RWPE2 (cell line): Measurements from ENCODE around the gene PEX7.
"Not testable (repeated sequence)": the region's sequence is repeated elsewhere in the genome, so short reads cannot be mapped to it uniquely, and the experiment has no call there.

Experiments
- ATAC-seq: fragments of 200-7000 bp; cut with Tn5 transposase; 3 replicates; pipeline ENCODE4 v1.9.1; 2021; ENCODE audit warnings: low read depth
- DNase-seq: peaks from one replicate; pipeline ENCODE4 v3.0.0-alpha.2; 2020; ENCODE audit warnings: low spot score
- H3K27ac ChIP-seq: fragments of 450-650 bp; 2 replicates; pipeline ENCODE4 v1.5.1; 2017; ENCODE audit warnings: mild to moderate bottlenecking; ENCODE audit not compliant: poor library complexity, severe bottlenecking
- H3K27me3 ChIP-seq: fragments of 250-450 bp; sonication (Bioruptor Pico); 2 replicates; pipeline ENCODE4 v1.5.1; 2021; ENCODE audit warnings: mild to moderate bottlenecking, moderate library complexity; ENCODE audit not compliant: insufficient read depth, poor library complexity, severe bottlenecking
- H3K36me3 ChIP-seq: fragments of 250-450 bp; sonication (Bioruptor Pico); 2 replicates; pipeline ENCODE4 v1.5.1; 2020; ENCODE audit warnings: low read depth, mild to moderate bottlenecking, moderate library complexity
- H3K4me1 ChIP-seq: fragments of 250-450 bp; sonication (Bioruptor Pico); 2 replicates; pipeline ENCODE4 v1.5.1; 2021; ENCODE audit warnings: mild to moderate bottlenecking, moderate library complexity; ENCODE audit not compliant: insufficient read depth, poor library complexity, severe bottlenecking
- H3K4me3 ChIP-seq: fragments of 250-450 bp; sonication (Bioruptor Pico); 2 replicates; pipeline ENCODE4 v1.5.1; 2021; ENCODE audit warnings: mild to moderate bottlenecking, moderate library complexity; ENCODE audit not compliant: severe bottlenecking
- H3K9me3 ChIP-seq: fragments of 250-450 bp; sonication (Bioruptor Pico); 2 replicates; pipeline ENCODE4 v1.5.1; 2021; ENCODE audit warnings: mild to moderate bottlenecking, moderate library complexity; ENCODE audit not compliant: severe bottlenecking
- TF ChIP-seq, protein P1 (sequence below): fragments of 450-650 bp; IDR thresholded peaks from one replicate; pipeline ENCODE4 v1.5.1; 2017; ENCODE audit warnings: mild to moderate bottlenecking, moderate library complexity; ENCODE audit not compliant: poor library complexity, severe bottlenecking

PEX7 gene

DNA sequence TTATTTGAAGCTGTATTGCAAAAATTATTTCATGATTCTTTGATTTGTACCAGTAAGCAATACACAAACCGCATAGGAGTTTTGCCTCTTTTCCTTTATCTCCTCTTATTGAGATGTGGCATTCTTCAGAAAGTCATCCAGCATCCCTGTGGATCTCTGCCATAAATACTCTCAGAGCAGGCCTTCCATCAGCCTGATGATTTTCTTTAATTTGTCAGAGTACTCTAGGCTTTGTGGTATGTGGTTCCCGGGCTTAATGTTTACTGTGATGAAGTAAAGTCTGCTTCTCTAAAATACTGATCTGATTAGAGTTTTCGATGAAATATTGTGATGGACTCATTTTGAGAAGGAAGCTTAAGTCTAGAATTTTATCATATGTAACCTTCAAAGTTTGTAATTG is 68.6 kb downstream of the PEX7 start:
- no peak overlapping the region for H3K4me3 ChIP-seq
- H3K4me1 ChIP-seq, result peaks cover 4% of the 10 kb centered on the region
- ATAC-seq (no peak), DNase-seq (no peak)
- no peak overlapping the region for H3K27ac ChIP-seq
- 0 out of 2 replicates have a peak, but pooled peaks cover 3% of the 10 kb centered on the region for H3K36me3 ChIP-seq
- H3K9me3 ChIP-seq, result peaks cover 2% of the 10 kb centered on the region
- TF ChIP-seq, protein P1, sequence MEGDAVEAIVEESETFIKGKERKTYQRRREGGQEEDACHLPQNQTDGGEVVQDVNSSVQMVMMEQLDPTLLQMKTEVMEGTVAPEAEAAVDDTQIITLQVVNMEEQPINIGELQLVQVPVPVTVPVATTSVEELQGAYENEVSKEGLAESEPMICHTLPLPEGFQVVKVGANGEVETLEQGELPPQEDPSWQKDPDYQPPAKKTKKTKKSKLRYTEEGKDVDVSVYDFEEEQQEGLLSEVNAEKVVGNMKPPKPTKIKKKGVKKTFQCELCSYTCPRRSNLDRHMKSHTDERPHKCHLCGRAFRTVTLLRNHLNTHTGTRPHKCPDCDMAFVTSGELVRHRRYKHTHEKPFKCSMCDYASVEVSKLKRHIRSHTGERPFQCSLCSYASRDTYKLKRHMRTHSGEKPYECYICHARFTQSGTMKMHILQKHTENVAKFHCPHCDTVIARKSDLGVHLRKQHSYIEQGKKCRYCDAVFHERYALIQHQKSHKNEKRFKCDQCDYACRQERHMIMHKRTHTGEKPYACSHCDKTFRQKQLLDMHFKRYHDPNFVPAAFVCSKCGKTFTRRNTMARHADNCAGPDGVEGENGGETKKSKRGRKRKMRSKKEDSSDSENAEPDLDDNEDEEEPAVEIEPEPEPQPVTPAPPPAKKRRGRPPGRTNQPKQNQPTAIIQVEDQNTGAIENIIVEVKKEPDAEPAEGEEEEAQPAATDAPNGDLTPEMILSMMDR, result no peak
- H3K27me3 ChIP-seq, result no peaks in the 10 kb centered on the region

DNA sequence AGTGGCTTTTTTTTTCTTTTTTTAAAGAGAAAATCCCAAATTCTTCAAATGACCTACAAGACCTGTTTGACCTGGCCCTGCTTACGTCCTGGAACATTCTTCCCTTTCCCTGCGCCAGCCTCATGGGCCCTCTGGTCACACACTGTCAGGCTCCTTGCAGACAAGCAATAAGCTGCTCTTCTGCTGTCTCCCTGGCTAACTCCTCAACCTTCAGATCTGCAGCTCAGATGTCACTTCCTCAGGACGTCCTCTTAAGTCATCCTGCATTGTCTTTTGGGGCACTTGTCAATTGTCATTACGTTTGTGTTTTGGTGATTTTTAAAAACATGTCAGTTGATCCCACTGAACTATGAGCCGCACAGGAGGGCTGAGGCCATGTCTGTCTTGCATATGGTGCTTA is 70.8 kb downstream of the PEX7 start:
- no peak for ATAC-seq
- Histone ChIP-seq H3K36me3 (no peaks in the 10 kb centered on the region), H3K27me3 (no peaks in the 10 kb centered on the region), H3K4me3 (no peak overlapping the region), H3K4me1 (no peaks in the 10 kb centered on the region), H3K9me3 (peaks cover 2% of the 10 kb centered on the region), H3K27ac (no peak overlapping the region)
- no peak for DNase-seq
- TF ChIP-seq, protein P1, result no peak

DNA sequence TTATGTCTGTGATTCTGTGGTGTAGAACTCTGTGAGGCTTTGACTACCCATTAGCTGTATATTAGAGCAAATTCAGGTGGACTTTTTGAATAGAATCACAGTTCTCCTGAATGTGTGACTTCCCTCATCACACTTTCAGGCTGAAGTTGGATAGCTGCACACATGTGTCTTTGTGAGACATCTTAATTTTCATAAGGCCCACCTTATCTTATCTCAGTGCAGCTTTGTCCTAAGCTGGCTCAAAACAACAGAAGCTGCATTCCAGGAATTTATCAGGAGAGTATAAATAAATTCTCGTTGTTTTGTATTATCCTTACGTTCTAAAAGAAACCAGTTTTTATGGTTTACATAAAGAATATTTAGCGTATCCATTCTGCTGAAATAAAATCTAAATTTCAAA is 73.5 kb downstream of the PEX7 start:
- TF ChIP-seq, protein P1, result no peak
- no peak for DNase-seq
- Histone ChIP-seq H3K36me3 (peaks cover 10% of the 10 kb centered on the region), H3K4me3 (no peak overlapping the region), H3K4me1 (no peaks in the 10 kb centered on the region), H3K27me3 (no peaks in the 10 kb centered on the region), H3K9me3 (no peaks in the 10 kb centered on the region), H3K27ac (no peak overlapping the region)
- no peak for ATAC-seq

DNA sequence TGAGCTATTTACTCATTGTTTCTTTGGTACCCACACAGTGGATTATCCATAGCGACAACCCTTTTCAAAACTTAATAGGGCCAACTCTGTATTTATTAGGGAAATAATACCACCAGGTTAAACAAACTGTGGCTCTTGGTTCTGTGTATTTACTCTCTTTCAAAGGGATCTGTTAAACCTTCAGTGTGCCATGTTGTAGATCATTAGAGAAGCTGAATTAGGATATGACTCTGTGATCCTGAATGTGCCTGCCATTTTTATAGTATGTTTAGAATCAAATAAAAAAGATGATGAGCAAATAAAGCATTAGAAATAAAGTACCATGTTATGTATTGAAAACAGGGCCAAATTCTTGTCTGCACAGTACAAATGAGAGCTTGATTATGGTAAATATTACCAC is 74.7 kb downstream of the PEX7 start:
- DNase-seq (no peak), ATAC-seq (no peak)
- no peak overlapping the region for H3K27ac ChIP-seq
- H3K4me3 ChIP-seq, result no peak overlapping the region
- peaks cover 13% of the 10 kb centered on the region for H3K36me3 ChIP-seq
- TF ChIP-seq, protein P1, result no peak
- no peaks in the 10 kb centered on the region for H3K27me3 ChIP-seq
- H3K9me3 ChIP-seq, result no peaks in the 10 kb centered on the region
- H3K4me1 ChIP-seq, result no peaks in the 10 kb centered on the region

DNA sequence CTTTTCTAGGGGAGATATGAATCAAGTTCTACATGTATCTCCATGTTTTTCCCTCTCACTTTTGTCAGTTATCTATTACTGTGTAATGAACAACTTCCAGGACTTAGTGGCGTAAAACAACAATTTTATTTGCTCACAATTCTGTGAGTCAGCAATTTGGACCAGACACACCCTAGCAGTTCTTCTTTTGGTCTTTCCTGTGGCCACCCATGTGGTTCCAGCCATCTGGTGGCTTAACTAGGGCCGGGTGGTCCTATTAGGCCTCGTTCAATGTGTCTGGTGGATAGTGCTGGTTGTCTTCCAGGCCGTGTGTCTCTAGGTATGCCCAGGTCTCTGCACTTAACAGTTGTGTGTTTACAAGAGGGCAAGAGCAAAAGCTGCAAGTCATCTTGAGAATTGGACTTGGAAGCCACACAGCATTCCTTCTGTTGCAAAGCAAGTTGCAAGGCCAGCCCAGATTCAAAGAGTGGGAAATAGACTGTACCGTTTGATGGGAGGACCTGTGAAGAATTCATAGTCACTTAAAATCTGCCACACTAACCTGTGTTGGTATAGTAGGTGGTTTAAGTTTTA is 78.9 kb downstream of the PEX7 start:
- peaks cover 18% of the 10 kb centered on the region for H3K36me3 ChIP-seq
- TF ChIP-seq, protein P1, result no peak
- H3K27ac ChIP-seq, result no peak overlapping the region
- no peak overlapping the region for H3K4me3 ChIP-seq
- H3K4me1 ChIP-seq, result no peaks in the 10 kb centered on the region
- DNase-seq (no peak), ATAC-seq (no peak)
- H3K27me3 ChIP-seq, result no peaks in the 10 kb centered on the region
- no peaks in the 10 kb centered on the region for H3K9me3 ChIP-seq

DNA sequence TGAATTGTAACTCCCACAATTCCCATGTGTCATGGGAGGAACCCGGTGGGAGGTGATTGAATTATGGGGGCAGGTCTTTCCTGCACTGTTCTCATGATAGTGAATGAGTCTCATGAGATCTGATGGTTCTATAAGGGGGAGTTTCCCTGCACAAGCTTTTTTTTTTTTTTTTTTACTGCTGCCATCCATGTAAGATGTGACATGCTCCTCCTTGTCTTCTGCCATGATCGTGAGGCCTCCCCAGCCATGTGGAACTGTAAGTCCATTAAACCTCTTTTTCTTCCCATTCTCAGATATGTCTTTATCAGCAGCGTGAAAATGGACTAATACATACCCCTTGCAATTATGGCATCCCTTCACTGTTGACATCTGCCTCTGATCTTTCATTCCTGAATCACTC is 82.1 kb downstream of the PEX7 start:
- not testable (repeated sequence) for H3K9me3 ChIP-seq, H3K4me3 ChIP-seq, H3K4me1 ChIP-seq, DNase-seq, H3K27ac ChIP-seq, ATAC-seq, H3K27me3 ChIP-seq
- peaks cover 17% of the 10 kb centered on the region for H3K36me3 ChIP-seq
